Neural cell (in vitro differentiated cells): ENCODE data around the gene CFAP100. TPM values are rescaled to one million over a fixed set of nuclear protein-coding genes. Genes with fewer than 3 reads are reported as not detected.

Experiments used
- H2AFZ ChIP-seq: fragments of 200-600, 300-800 bp; sonication (generic), shearing (Covaris generic); 2 replicates; pipeline ENCODE4 v1.6.0; 2014; ENCODE audit warnings: low read depth, mild to moderate bottlenecking, antibody characterized with exemption, low read length, moderate library complexity
- H3F3A ChIP-seq: fragments of 200-600 bp; shearing (Covaris generic); 2 replicates; pipeline ENCODE4 v1.6.1; 2016; ENCODE audit warnings: mild to moderate bottlenecking, moderate library complexity, mixed read lengths, antibody characterized with exemption, low read length; ENCODE audit not compliant: insufficient read depth, poor library complexity, severe bottlenecking
- H3K27ac ChIP-seq: fragments of 200-600, 300-800 bp; sonication (generic), shearing (Covaris generic); 2 replicates; pipeline ENCODE4 v1.5.1; 2014; ENCODE audit warnings: mild to moderate bottlenecking, low read length, moderate library complexity
- H3K27me3 ChIP-seq: fragments of 300-800, 200-600 bp; sonication (generic), shearing (Covaris generic); 2 replicates; pipeline ENCODE4 v1.6.0; 2014; ENCODE audit warnings: mild to moderate bottlenecking, low read depth, low read length, moderate library complexity; ENCODE audit not compliant: insufficient read depth
- H3K36me3 ChIP-seq: fragments of 300-800, 200-600 bp; sonication (generic), shearing (Covaris generic); 2 replicates; pipeline ENCODE4 v1.5.1; 2014; ENCODE audit warnings: mild to moderate bottlenecking, antibody characterized with exemption, low read length, moderate library complexity; ENCODE audit not compliant: insufficient read depth
- H3K4me2 ChIP-seq: fragments of 300-800, 200-600 bp; sonication (generic), shearing (Covaris generic); 2 replicates; pipeline ENCODE4 v1.6.0; 2014; ENCODE audit warnings: mild to moderate bottlenecking, low read length
- H3K4me3 ChIP-seq: fragments of 300-800, 200-600 bp; sonication (generic), shearing (Covaris generic); 2 replicates; pipeline ENCODE4 v1.5.1; 2014; ENCODE audit warnings: mild to moderate bottlenecking, low read length, moderate library complexity
- H3K79me2 ChIP-seq: fragments of 200-600 bp; shearing (Covaris generic); replicated peaks from 2 replicates; pipeline ENCODE4 v1.6.0; 2014; ENCODE audit warnings: mild to moderate bottlenecking, low read length, moderate library complexity; ENCODE audit not compliant: insufficient read depth
- H3K9ac ChIP-seq: fragments of 300-800, 200-600 bp; sonication (generic), shearing (Covaris generic); 2 replicates; pipeline ENCODE4 v1.6.1; 2016; ENCODE audit warnings: mild to moderate bottlenecking, low read length, mixed read lengths
- H3K9me2 ChIP-seq: fragments of 200-600 bp; shearing (Covaris generic); 2 replicates; pipeline ENCODE4 v1.6.1; 2016; ENCODE audit warnings: mild to moderate bottlenecking, low read length, mixed read lengths; ENCODE audit not compliant: insufficient read depth
- H3K9me3 ChIP-seq: fragments of 200-600, 300-800 bp; sonication (generic), shearing (Covaris generic); 2 replicates; pipeline ENCODE4 v1.6.1; 2016; ENCODE audit warnings: mild to moderate bottlenecking, mixed run types, low read length, moderate library complexity, mixed read lengths
- H4K20me1 ChIP-seq: fragments of 200-600 bp; shearing (Covaris generic); 2 replicates; pipeline ENCODE4 v1.6.1; 2016; ENCODE audit warnings: mild to moderate bottlenecking, mixed run types; ENCODE audit not compliant: insufficient read depth
- EP300 ChIP-seq: fragments of 450-650 bp; conservative IDR thresholded peaks from 2 replicates; pipeline ENCODE4 v1.6.1; 2014; ENCODE audit warnings: antibody characterized with exemption, mild to moderate bottlenecking, moderate library complexity; ENCODE audit not compliant: poor library complexity, severe bottlenecking
- EZH2 ChIP-seq: fragments of 200-600, 300-800 bp; shearing (Covaris generic), sonication (generic); IDR thresholded peaks from 2 replicates; pipeline ENCODE4 v1.6.1; 2014; ENCODE audit warnings: antibody characterized with exemption, low read length, borderline replicate concordance, mild to moderate bottlenecking; ENCODE audit not compliant: insufficient read depth, poor library complexity, severe bottlenecking
- MXI1 ChIP-seq: fragments of 450-650 bp; conservative IDR thresholded peaks from 2 replicates; pipeline ENCODE4 v1.6.1; 2014; ENCODE audit warnings: antibody characterized with exemption, mild to moderate bottlenecking; ENCODE audit not compliant: poor library complexity, severe bottlenecking
- POLR2AphosphoS5 ChIP-seq: IDR thresholded peaks from 2 replicates; pipeline ENCODE4 v1.6.1; 2012
- RAD21 ChIP-seq: fragments of 450-650 bp; conservative IDR thresholded peaks from 2 replicates; pipeline ENCODE4 v1.6.1; 2014; ENCODE audit warnings: antibody characterized with exemption, mild to moderate bottlenecking, moderate library complexity
- SMC3 ChIP-seq: fragments of 450-650 bp; conservative IDR thresholded peaks from 2 replicates; pipeline ENCODE4 v1.6.1; 2014; ENCODE audit warnings: antibody characterized with exemption, mild to moderate bottlenecking, moderate library complexity; ENCODE audit not compliant: poor library complexity
- TAF1 ChIP-seq: IDR thresholded peaks from 2 replicates; pipeline ENCODE4 v1.6.1; 2012; ENCODE audit warnings: low read depth
- polyA plus RNA-seq: library from polyadenylated mRNA; depleted of rRNA; stranded (reverse); fragments of >200 nt; gene quantifications from 2 replicates; pipeline ENCODE4 v1.2.3, GENCODE V29; 2014
- TF ChIP-seq, protein P1 (sequence below): fragments of 450-650 bp; IDR thresholded peaks from 2 replicates; pipeline ENCODE4 v1.5.1; 2014; ENCODE audit warnings: antibody characterized with exemption, mild to moderate bottlenecking, moderate library complexity; ENCODE audit not compliant: poor library complexity, severe bottlenecking
- TF ChIP-seq, protein P2 (sequence below): IDR thresholded peaks from 2 replicates; pipeline ENCODE4 v1.6.1; 2012; ENCODE audit warnings: borderline replicate concordance

Gene CFAP100
- polyA plus RNA-seq, 1 donor from 2014 or later: not detected

DNA sequence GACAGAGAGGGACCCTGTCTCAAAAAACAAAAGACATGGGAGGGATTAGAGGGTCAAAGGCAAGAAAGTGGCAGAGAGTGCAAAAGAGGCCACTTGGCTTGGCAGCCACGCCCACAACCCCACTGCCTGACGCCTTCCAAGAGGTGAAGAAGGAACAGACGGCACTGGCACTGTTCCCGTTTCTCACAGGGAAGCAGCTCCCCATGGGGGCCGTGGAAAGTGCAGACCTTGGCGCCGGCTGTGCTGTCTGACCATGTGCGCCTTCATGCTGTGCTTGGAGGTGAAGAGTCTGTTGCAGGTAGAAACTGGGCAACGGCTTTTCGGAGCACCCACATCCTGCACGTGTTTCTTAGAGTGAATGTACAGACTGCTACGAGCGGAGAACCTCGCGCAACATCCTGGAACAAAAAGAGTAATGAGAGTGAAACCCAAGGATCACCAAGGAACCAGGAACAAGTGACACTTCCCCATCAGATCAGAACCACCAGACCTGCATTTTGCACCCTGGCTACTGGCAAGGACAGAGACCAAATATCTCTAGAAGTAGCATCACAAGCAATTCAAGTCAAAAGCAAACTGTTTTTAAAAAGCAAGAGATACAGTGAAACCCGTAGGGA is 71.3 kb downstream of the CFAP100 start:
- Histone ChIP-seq H3K36me3 (peaks cover 5% of the 10 kb centered on the region), H3K9ac (no peak overlapping the region), H3K27ac (no peak overlapping the region), H3F3A (no peaks in the 10 kb centered on the region), H3K4me2 (no peak overlapping the region), H3K27me3 (no peaks in the 10 kb centered on the region), H4K20me1 (peaks cover 3% of the 10 kb centered on the region), H3K9me3 (no peaks in the 10 kb centered on the region), H3K9me2 (no peaks in the 10 kb centered on the region), H3K79me2 (peaks cover 27% of the 10 kb centered on the region), H3K4me3 (no peak overlapping the region), H2AFZ (no peak overlapping the region)
- TF ChIP-seq, protein P1, sequence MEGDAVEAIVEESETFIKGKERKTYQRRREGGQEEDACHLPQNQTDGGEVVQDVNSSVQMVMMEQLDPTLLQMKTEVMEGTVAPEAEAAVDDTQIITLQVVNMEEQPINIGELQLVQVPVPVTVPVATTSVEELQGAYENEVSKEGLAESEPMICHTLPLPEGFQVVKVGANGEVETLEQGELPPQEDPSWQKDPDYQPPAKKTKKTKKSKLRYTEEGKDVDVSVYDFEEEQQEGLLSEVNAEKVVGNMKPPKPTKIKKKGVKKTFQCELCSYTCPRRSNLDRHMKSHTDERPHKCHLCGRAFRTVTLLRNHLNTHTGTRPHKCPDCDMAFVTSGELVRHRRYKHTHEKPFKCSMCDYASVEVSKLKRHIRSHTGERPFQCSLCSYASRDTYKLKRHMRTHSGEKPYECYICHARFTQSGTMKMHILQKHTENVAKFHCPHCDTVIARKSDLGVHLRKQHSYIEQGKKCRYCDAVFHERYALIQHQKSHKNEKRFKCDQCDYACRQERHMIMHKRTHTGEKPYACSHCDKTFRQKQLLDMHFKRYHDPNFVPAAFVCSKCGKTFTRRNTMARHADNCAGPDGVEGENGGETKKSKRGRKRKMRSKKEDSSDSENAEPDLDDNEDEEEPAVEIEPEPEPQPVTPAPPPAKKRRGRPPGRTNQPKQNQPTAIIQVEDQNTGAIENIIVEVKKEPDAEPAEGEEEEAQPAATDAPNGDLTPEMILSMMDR: no peak

DNA sequence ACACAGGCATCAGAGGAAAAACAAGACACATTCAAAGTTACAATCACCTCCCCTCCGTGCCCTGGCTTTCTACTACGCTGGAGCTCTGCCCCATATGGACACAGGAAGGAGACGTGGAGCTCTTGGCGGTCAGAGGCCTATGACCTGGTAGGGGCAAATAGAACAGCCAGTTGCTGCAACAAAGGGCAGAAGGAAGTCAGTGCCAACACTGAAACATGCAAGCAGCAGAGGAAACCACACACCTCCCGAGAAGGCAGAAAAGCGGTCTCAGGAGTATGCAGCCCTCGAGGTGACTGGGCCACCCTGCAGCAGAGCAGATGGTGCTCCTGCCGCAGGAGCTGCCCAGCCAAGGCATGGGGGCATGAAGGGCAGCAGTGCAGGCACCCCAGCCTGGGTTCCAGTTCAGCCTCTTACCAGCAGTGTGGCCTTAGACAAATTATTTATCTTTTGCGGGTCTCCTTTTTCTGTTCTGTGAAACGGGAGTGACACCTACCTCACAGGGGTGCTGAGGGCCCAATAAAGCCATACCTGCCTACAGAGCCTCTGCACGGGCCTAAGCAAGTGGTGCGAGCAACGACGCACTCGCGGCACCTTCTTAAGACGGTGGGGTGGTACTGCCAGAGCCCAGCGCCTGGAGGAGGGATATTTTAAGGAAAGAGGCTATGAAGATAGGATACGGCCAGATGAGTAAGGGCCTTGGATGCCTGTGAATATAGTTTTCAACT is 72.3 kb downstream of the CFAP100 start:
- Histone ChIP-seq H3K79me2 (peaks cover 32% of the 10 kb centered on the region), H3K9me2 (no peaks in the 10 kb centered on the region), H3K9ac (no peak overlapping the region), H3K36me3 (peaks cover 5% of the 10 kb centered on the region), H3K27me3 (no peaks in the 10 kb centered on the region), H3K4me3 (no peak overlapping the region), H3K9me3 (no peaks in the 10 kb centered on the region), H4K20me1 (peaks cover 13% of the 10 kb centered on the region), H2AFZ (no peak overlapping the region), H3K27ac (no peak overlapping the region), H3F3A (no peaks in the 10 kb centered on the region), H3K4me2 (no peak overlapping the region)
- no peak for TF ChIP-seq MXI1
- no peak for TF ChIP-seq EP300
- TF ChIP-seq, protein P1: no peak
- no peak for TF ChIP-seq RAD21
- TF ChIP-seq, protein P2, sequence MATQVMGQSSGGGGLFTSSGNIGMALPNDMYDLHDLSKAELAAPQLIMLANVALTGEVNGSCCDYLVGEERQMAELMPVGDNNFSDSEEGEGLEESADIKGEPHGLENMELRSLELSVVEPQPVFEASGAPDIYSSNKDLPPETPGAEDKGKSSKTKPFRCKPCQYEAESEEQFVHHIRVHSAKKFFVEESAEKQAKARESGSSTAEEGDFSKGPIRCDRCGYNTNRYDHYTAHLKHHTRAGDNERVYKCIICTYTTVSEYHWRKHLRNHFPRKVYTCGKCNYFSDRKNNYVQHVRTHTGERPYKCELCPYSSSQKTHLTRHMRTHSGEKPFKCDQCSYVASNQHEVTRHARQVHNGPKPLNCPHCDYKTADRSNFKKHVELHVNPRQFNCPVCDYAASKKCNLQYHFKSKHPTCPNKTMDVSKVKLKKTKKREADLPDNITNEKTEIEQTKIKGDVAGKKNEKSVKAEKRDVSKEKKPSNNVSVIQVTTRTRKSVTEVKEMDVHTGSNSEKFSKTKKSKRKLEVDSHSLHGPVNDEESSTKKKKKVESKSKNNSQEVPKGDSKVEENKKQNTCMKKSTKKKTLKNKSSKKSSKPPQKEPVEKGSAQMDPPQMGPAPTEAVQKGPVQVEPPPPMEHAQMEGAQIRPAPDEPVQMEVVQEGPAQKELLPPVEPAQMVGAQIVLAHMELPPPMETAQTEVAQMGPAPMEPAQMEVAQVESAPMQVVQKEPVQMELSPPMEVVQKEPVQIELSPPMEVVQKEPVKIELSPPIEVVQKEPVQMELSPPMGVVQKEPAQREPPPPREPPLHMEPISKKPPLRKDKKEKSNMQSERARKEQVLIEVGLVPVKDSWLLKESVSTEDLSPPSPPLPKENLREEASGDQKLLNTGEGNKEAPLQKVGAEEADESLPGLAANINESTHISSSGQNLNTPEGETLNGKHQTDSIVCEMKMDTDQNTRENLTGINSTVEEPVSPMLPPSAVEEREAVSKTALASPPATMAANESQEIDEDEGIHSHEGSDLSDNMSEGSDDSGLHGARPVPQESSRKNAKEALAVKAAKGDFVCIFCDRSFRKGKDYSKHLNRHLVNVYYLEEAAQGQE: no peak
- TF ChIP-seq SMC3: no peak
- no peak for TF ChIP-seq TAF1
- TF ChIP-seq EZH2: no peak
- no peak for TF ChIP-seq POLR2AphosphoS5
